ENCODE data around the gene TENM4. TPM values are rescaled to one million over a fixed set of nuclear protein-coding genes. Genes with fewer than 3 reads are reported as not detected.
A peak's percentile ranks its signal among the peaks of the same experiment; 100 is the strongest.

Gene TENM4
- total RNA-seq, 2 donors from 2014 or later = 2.6 to 6.8 TPM

GRCh38 chr11:79262221-79262620 lies 178.6 kb downstream of the TENM4 start:
- no peaks in the 10 kb centered on the region for H3K4me1 ChIP-seq (replicated peaks)
- no peak overlapping the region for H3K27ac ChIP-seq
- H3K4me3 ChIP-seq = no peak overlapping the region
- no peaks in the 10 kb centered on the region for H3K27me3 ChIP-seq (replicated peaks; ENCODE audit: insufficient read depth)
- intact Hi-C loops (cut with DNase I) = no loop called here
- WGBS = 61% methylated on average over 4 of the region's 4 CpGs
- no peak for DNase-seq (ENCODE audit: low spot score)
- H3K36me3 ChIP-seq = no peaks in the 10 kb centered on the region
- no peaks in the 10 kb centered on the region for H3K9me3 ChIP-seq
- TF ChIP-seq CTCF (IDR thresholded peaks at IDR 0.05) (no peak), POLR2AphosphoS5 (IDR thresholded peaks at IDR 0.05) (no peak), POLR2A (IDR thresholded peaks at IDR 0.05) (no peak)

GRCh38 chr11:79261684-79262083 lies 179.1 kb downstream of the TENM4 start:
- H3K27ac ChIP-seq = no peak overlapping the region
- WGBS = 92% methylated on average over 3 of the region's 3 CpGs
- no peaks in the 10 kb centered on the region for H3K9me3 ChIP-seq
- intact Hi-C loops (cut with DNase I) = no loop called here
- H3K4me3 ChIP-seq = no peak overlapping the region
- no peak for TF ChIP-seq POLR2A (IDR thresholded peaks at IDR 0.05)
- no peak for TF ChIP-seq POLR2AphosphoS5 (IDR thresholded peaks at IDR 0.05)
- no peak for TF ChIP-seq CTCF (IDR thresholded peaks at IDR 0.05)
- no peaks in the 10 kb centered on the region for H3K27me3 ChIP-seq (replicated peaks; ENCODE audit: insufficient read depth)
- no peaks in the 10 kb centered on the region for H3K4me1 ChIP-seq (replicated peaks)
- no peak for DNase-seq (ENCODE audit: low spot score)
- H3K36me3 ChIP-seq = no peaks in the 10 kb centered on the region

- Histone ChIP-seq H3K27me3 (replicated peaks; ENCODE audit: insufficient read depth) (no peaks in the 10 kb centered on the region), H3K36me3 (no peaks in the 10 kb centered on the region), H3K4me3 (no peak overlapping the region), H3K27ac (no peak overlapping the region), H3K9me3 (no peaks in the 10 kb centered on the region), H3K4me1 (replicated peaks) (no peaks in the 10 kb centered on the region)
- TF ChIP-seq POLR2A (IDR thresholded peaks at IDR 0.05) (no peak), CTCF (IDR thresholded peaks at IDR 0.05) (peak in 1 of 4 experiments; percentile 10)
- 94% methylated on average over 4 of the region's 4 CpGs for WGBS
- intact Hi-C loops (cut with DNase I) = no loop called here
- DNase-seq (ENCODE audit: low spot score) = no peak
Observed at GRCh38 chr11:79259800-79260199, 181.0 kb downstream of the TENM4 start.

GRCh38 chr11:79258576-79258975 lies 182.3 kb downstream of the TENM4 start:
- H3K4me3 ChIP-seq = no peak overlapping the region
- no peak overlapping the region for H3K27ac ChIP-seq
- no peak for TF ChIP-seq POLR2A (IDR thresholded peaks at IDR 0.05)
- no peak for TF ChIP-seq POLR2AphosphoS5 (IDR thresholded peaks at IDR 0.05)
- no peak for TF ChIP-seq CTCF (IDR thresholded peaks at IDR 0.05)
- WGBS = 82% methylated on average over 4 of the region's 4 CpGs
- H3K36me3 ChIP-seq = no peaks in the 10 kb centered on the region
- H3K9me3 ChIP-seq = no peaks in the 10 kb centered on the region
- no peaks in the 10 kb centered on the region for H3K27me3 ChIP-seq (replicated peaks; ENCODE audit: insufficient read depth)
- H3K4me1 ChIP-seq (replicated peaks) = no peaks in the 10 kb centered on the region
- no peak for DNase-seq (ENCODE audit: low spot score)
- intact Hi-C loops (cut with DNase I) = no loop called here

GRCh38 chr11:79255965-79256364 lies 184.9 kb downstream of the TENM4 start:
- Histone ChIP-seq H3K27me3 (replicated peaks; ENCODE audit: insufficient read depth) (no peaks in the 10 kb centered on the region), H3K27ac (no peak overlapping the region), H3K4me1 (replicated peaks) (no peaks in the 10 kb centered on the region), H3K4me3 (no peak overlapping the region), H3K9me3 (no peaks in the 10 kb centered on the region), H3K36me3 (no peaks in the 10 kb centered on the region)
- WGBS = 100% methylated on average over 3 of the region's 3 CpGs
- intact Hi-C loops (cut with DNase I) = no loop called here
- TF ChIP-seq CTCF (IDR thresholded peaks at IDR 0.05) (no peak), POLR2AphosphoS5 (IDR thresholded peaks at IDR 0.05) (no peak), POLR2A (IDR thresholded peaks at IDR 0.05) (no peak)
- no peak for DNase-seq (ENCODE audit: low spot score)
